Spleen (tissue), 7 donors: ENCODE results near the gene SIMC1.
"Not testable (repeated sequence)": the region's sequence is repeated elsewhere in the genome, so short reads cannot be mapped to it uniquely, and the experiment has no call there.

Experiments used
- CTCF ChIP-seq, 11 experiments: fragments of 200-600 bp in 7 of 11; fragments of 450-650 bp in 4 of 11; sonication (generic) in 4 of 11; IDR thresholded peaks in 8 of 11; conservative IDR thresholded peaks in 3 of 11; 1 replicate in 7 of 11; 2 replicates in 4 of 11; pipeline versions ENCODE4 v1.4.0 to v1.8.0; 2016 to 2021; ENCODE audit warnings: antibody characterized with exemption in 11 of 11, inconsistent platforms in 4 of 11, mild to moderate bottlenecking in 1 of 11
- POLR2A ChIP-seq, 3 donors: fragments of 450-650 bp; IDR thresholded peaks; one replicate each; pipeline ENCODE4 v1.5.1; 2017; ENCODE audit warnings: antibody characterized with exemption in 3 of 3, mild to moderate bottlenecking in 1 of 3
- POLR2AphosphoS5 ChIP-seq, 3 donors: sonication (generic); formaldehyde crosslinking; IDR thresholded peaks; one replicate each; pipeline ENCODE4 v1.5.1; 2017; ENCODE audit warnings: antibody characterized with exemption in 3 of 3
- donor health status: DM: no; HTN: no; CAD: no; lungs with moderate emphysema.
- donor health status: DM: no; HTN: no; CAD: no.
- donor health status: DM: no; HTN: no; CAD: no.

GRCh38 chr5:176197234-176197858 is 40.9 kb upstream of the SIMC1 start:
- not testable (repeated sequence) for TF ChIP-seq CTCF (IDR thresholded peaks at IDR 0.05 in 8 of 11, conservative IDR thresholded peaks at IDR 0.05 in 3 of 11); POLR2A (IDR thresholded peaks at IDR 0.05); POLR2AphosphoS5 (IDR thresholded peaks at IDR 0.05)
